ENCODE data around the gene MASP1. TPM values are rescaled to one million over a fixed set of nuclear protein-coding genes. Genes with fewer than 3 reads are reported as not detected.

MASP1 gene
- total RNA-seq, 1 experiment from 2014 or later = 1.0 TPM

GRCh38 chr3:187295316-187296034 lies 3.9 kb upstream of the MASP1 start:
- Histone ChIP-seq H3K9ac (ENCODE audit: extremely low read depth, insufficient read length, low read length) (no peak overlapping the region), H2AFZ (ENCODE audit: low read length) (no peak overlapping the region), H2BK15ac (ENCODE audit: low read depth, low read length) (no peak overlapping the region), H2BK20ac (ENCODE audit: low read depth, low read length, poor library complexity, severe bottlenecking) (no peak overlapping the region), H3K79me2 (ENCODE audit: insufficient read depth, low read length) (no peaks in the 10 kb centered on the region), H3T11ph (ENCODE audit: low read length) (no peak overlapping the region), H3K4ac (ENCODE audit: low read depth, low read length) (no peak overlapping the region), H4K8ac (replicated peaks; ENCODE audit: insufficient read length, low read depth, low read length) (no peak overlapping the region), H4K91ac (ENCODE audit: insufficient read length, low read depth, low read length) (no peak overlapping the region), H3K18ac (ENCODE audit: insufficient read length, low read depth, low read length) (no peak overlapping the region), H3K27me3 (ENCODE audit: insufficient read depth, low read length) (no peaks in the 10 kb centered on the region), H3K4me1 (ENCODE audit: insufficient read depth, low read length) (peaks cover 7% of the 10 kb centered on the region), H2BK12ac (ENCODE audit: insufficient read length, low read depth, low read length) (no peak overlapping the region), H3K23ac (ENCODE audit: insufficient read length, low read depth, low read length) (no peak overlapping the region), H3K4me2 (ENCODE audit: insufficient read depth, insufficient read length, low read length) (no peak overlapping the region), H3K14ac (ENCODE audit: insufficient read depth, low read length) (no peak overlapping the region), H2AK5ac (ENCODE audit: insufficient read length, low read length) (no peak overlapping the region), H2BK5ac (ENCODE audit: insufficient read length, low read length) (no peak overlapping the region), H4K5ac (ENCODE audit: insufficient read length, low read depth, low read length) (no peak overlapping the region), H2BK120ac (ENCODE audit: low read depth, low read length, poor library complexity, severe bottlenecking) (no peak overlapping the region), H4K20me1 (ENCODE audit: control insufficient read depth, insufficient read depth, insufficient read length) (no peaks in the 10 kb centered on the region), H3K9me3 (ENCODE audit: control insufficient read depth, low read depth, low read length) (no peaks in the 10 kb centered on the region), H3K79me1 (ENCODE audit: insufficient read depth, low read depth, low read length, poor library complexity, severe bottlenecking) (no peaks in the 10 kb centered on the region), H3K56ac (ENCODE audit: insufficient read length, low read depth, low read length) (no peak overlapping the region), H3K23me2 (ENCODE audit: insufficient read length, low read depth, low read length, poor library complexity, severe bottlenecking) (peaks cover 7% of the 10 kb centered on the region), H3K27ac (ENCODE audit: insufficient read length, low read depth, low read length) (no peak overlapping the region)
- Mint-ChIP-seq H3K27ac (no peak overlapping the region; a peak in 1 of 7 replicates), H3K36me3 (ENCODE audit: insufficient read depth in 1 of 3, low read depth in 3 of 3) (no peaks in the 10 kb centered on the region), H3K4me1 (peaks cover 31 to 36% of the 10 kb centered on the region in 2 experiments), H3K9me3 (no peaks in the 10 kb centered on the region), H3K4me3 (no peak overlapping the region), H3K27me3 (ENCODE audit: low read depth) (peaks cover 12% of the 10 kb centered on the region)
- WGBS (ENCODE audit: extremely low coverage, insufficient read length, low lambda C conversion rate) = no CpG with 5 or more reads among the region's 6 CpGs
- TF ChIP-seq CTCF (conservative IDR thresholded peaks at IDR 0.05) = peak; percentile 57; the same call in 2 of the 3 replicates
- no peak for DNase-seq

Measured in H9 (cell line).